Immature natural killer cell (primary cell): ENCODE data around the gene ZNF883. TPM values are rescaled to one million over a fixed set of nuclear protein-coding genes. Genes with fewer than 3 reads are reported as not detected.

ENCODE experiments used
- DNase-seq, 3 donors: peaks; one replicate each; pipeline ENCODE4 v3.0.0; 2022; ENCODE audit warnings: mixed read lengths in 1 of 3
- H3K27ac Mint-ChIP-seq, 6 donors: one replicate each; pipeline ENCODE4 v1.8.0; 2020; ENCODE audit warnings: mixed read lengths in 6 of 6, mild to moderate bottlenecking in 5 of 6, inconsistent platforms in 4 of 6, moderate library complexity in 3 of 6
- H3K27me3 Mint-ChIP-seq, 3 donors: one replicate each; pipeline ENCODE4 v1.8.0; 2020 to 2021; ENCODE audit warnings: low read depth in 3 of 3, mild to moderate bottlenecking in 3 of 3, mixed read lengths in 3 of 3, moderate library complexity in 3 of 3, inconsistent platforms in 1 of 3
- H3K36me3 Mint-ChIP-seq, 3 donors: one replicate each; pipeline ENCODE4 v1.8.0; 2020; ENCODE audit warnings: mixed read lengths in 3 of 3, inconsistent platforms in 2 of 3, mild to moderate bottlenecking in 2 of 3
- H3K4me1 Mint-ChIP-seq, 2 donors: one replicate each; pipeline ENCODE4 v1.8.0; 2020; ENCODE audit warnings: inconsistent platforms in 2 of 2, mild to moderate bottlenecking in 2 of 2, mixed read lengths in 2 of 2, moderate library complexity in 1 of 2
- H3K4me3 Mint-ChIP-seq, 5 donors: one replicate each; pipeline ENCODE4 v1.8.0; 2020; ENCODE audit warnings: mild to moderate bottlenecking in 5 of 5, mixed read lengths in 5 of 5, inconsistent platforms in 3 of 5, moderate library complexity in 3 of 5
- H3K9me3 Mint-ChIP-seq, 6 donors: one replicate each; pipeline ENCODE4 v1.8.0; 2020; ENCODE audit warnings: mild to moderate bottlenecking in 6 of 6, mixed read lengths in 6 of 6, inconsistent platforms in 4 of 6, moderate library complexity in 3 of 6
- polyA plus RNA-seq, 3 donors: library from polyadenylated mRNA; unstranded; fragments of 300-500 nt; fragmentation: Illumina TruSeq; gene quantifications; one replicate each; pipeline ENCODE4 v1.2.3, GENCODE V29; 2021

The ZNF883 gene
- polyA plus RNA-seq, 3 donors from 2014 or later = 0.64 to 1.1 TPM; not detected in 1

GRCh38 chr9:112970939-112971338 is 41.1 kb downstream of the ZNF883 start:
- peaks cover 1 to 9% (median 3%) of the 10 kb centered on the region in 3 donors for H3K27me3 Mint-ChIP-seq
- no peak overlapping the region for H3K27ac Mint-ChIP-seq
- H3K4me1 Mint-ChIP-seq = no peaks in the 10 kb centered on the region
- H3K36me3 Mint-ChIP-seq = no peaks in the 10 kb centered on the region
- DNase-seq = no peak
- no peak overlapping the region for H3K4me3 Mint-ChIP-seq
- H3K9me3 Mint-ChIP-seq = peaks cover 0 to 6% (median 0%) of the 10 kb centered on the region in 6 donors

- H3K36me3 Mint-ChIP-seq = no peaks in the 10 kb centered on the region
- DNase-seq = no peak
- H3K4me3 Mint-ChIP-seq = no peak overlapping the region
- no peak overlapping the region for H3K27ac Mint-ChIP-seq
- no peaks in the 10 kb centered on the region for H3K4me1 Mint-ChIP-seq
- peaks cover 0 to 2% (median 0%) of the 10 kb centered on the region in 6 donors for H3K9me3 Mint-ChIP-seq
- H3K27me3 Mint-ChIP-seq = peaks cover 0 to 9% (median 1%) of the 10 kb centered on the region in 3 donors
Observed at GRCh38 chr9:112969730-112970129, 42.3 kb downstream of the ZNF883 start.

GRCh38 chr9:112955550-112955949 is 56.4 kb downstream of the ZNF883 start:
- no peaks in the 10 kb centered on the region for H3K36me3 Mint-ChIP-seq
- no peak overlapping the region for H3K27ac Mint-ChIP-seq
- DNase-seq = no peak
- no peak overlapping the region for H3K4me3 Mint-ChIP-seq
- peaks cover 0 to 5% (median 0%) of the 10 kb centered on the region in 6 donors for H3K9me3 Mint-ChIP-seq
- peaks cover 3 to 10% (median 8%) of the 10 kb centered on the region in 3 donors for H3K27me3 Mint-ChIP-seq
- H3K4me1 Mint-ChIP-seq = no peaks in the 10 kb centered on the region

GRCh38 chr9:112945620-112946208 is 66.3 kb downstream of the ZNF883 start:
- H3K36me3 Mint-ChIP-seq = peaks cover 0 to 6% (median 0%) of the 10 kb centered on the region in 3 donors
- no peak for DNase-seq
- H3K27me3 Mint-ChIP-seq = peaks cover 0 to 7% (median 5%) of the 10 kb centered on the region in 3 donors
- H3K27ac Mint-ChIP-seq = no peak overlapping the region
- no peaks in the 10 kb centered on the region for H3K4me1 Mint-ChIP-seq
- H3K4me3 Mint-ChIP-seq = no peak overlapping the region
- H3K9me3 Mint-ChIP-seq = peaks cover 0 to 32% (median 8%) of the 10 kb centered on the region in 6 donors

GRCh38 chr9:112939418-112939817 is 72.6 kb downstream of the ZNF883 start:
- H3K27me3 Mint-ChIP-seq = peaks cover 0 to 1% (median 0%) of the 10 kb centered on the region in 3 donors
- H3K9me3 Mint-ChIP-seq = peaks cover 0 to 8% (median 0%) of the 10 kb centered on the region in 6 donors

GRCh38 chr9:112933696-112934095 is 78.3 kb downstream of the ZNF883 start:
- DNase-seq = no peak
- Mint-ChIP-seq H3K36me3 (no peaks in the 10 kb centered on the region), H3K27ac (no peak overlapping the region), H3K4me3 (no peak overlapping the region), H3K4me1 (no peaks in the 10 kb centered on the region), H3K27me3 (peaks cover 0 to 7% (median under 1%) of the 10 kb centered on the region in 3 donors), H3K9me3 (no peaks in the 10 kb centered on the region)

More at GRCh38 chr9:112939418-112939817, 72.6 kb downstream of the ZNF883 start:
- no peak overlapping the region for H3K4me3 Mint-ChIP-seq
- DNase-seq = no peak
- no peaks in the 10 kb centered on the region for H3K4me1 Mint-ChIP-seq
- no peak overlapping the region for H3K27ac Mint-ChIP-seq
- H3K36me3 Mint-ChIP-seq = no peaks in the 10 kb centered on the region

- Mint-ChIP-seq H3K4me3 (no peak overlapping the region), H3K4me1 (no peaks in the 10 kb centered on the region), H3K36me3 (no peaks in the 10 kb centered on the region), H3K27ac (no peak overlapping the region), H3K27me3 (peaks cover 5 to 20% (median 9%) of the 10 kb centered on the region in 3 donors), H3K9me3 (no peaks in the 10 kb centered on the region)
- no peak for DNase-seq
Observed at GRCh38 chr9:112925058-112925641, 86.8 kb downstream of the ZNF883 start.

GRCh38 chr9:112921549-112921948 is 90.4 kb downstream of the ZNF883 start:
- Mint-ChIP-seq H3K4me3 (no peak overlapping the region), H3K4me1 (no peaks in the 10 kb centered on the region), H3K9me3 (no peaks in the 10 kb centered on the region), H3K36me3 (no peaks in the 10 kb centered on the region), H3K27me3 (peaks cover 2 to 10% (median 3%) of the 10 kb centered on the region in 3 donors), H3K27ac (no peak overlapping the region)
- no peak for DNase-seq

GRCh38 chr9:112917987-112918362 is 94.0 kb downstream of the ZNF883 start:
- H3K4me3 Mint-ChIP-seq = no peak overlapping the region
- H3K9me3 Mint-ChIP-seq = no peaks in the 10 kb centered on the region
- peaks cover 0 to 7% (median 2%) of the 10 kb centered on the region in 3 donors for H3K27me3 Mint-ChIP-seq

GRCh38 chr9:112917047-112917986 is 94.7 kb downstream of the ZNF883 start:
- no peaks in the 10 kb centered on the region for H3K4me1 Mint-ChIP-seq
- peaks cover 0 to 4% (median 2%) of the 10 kb centered on the region in 3 donors for H3K27me3 Mint-ChIP-seq

More at GRCh38 chr9:112917987-112918362, 94.0 kb downstream of the ZNF883 start:
- DNase-seq = no peak
- no peak overlapping the region for H3K27ac Mint-ChIP-seq
- no peaks in the 10 kb centered on the region for H3K4me1 Mint-ChIP-seq
- H3K36me3 Mint-ChIP-seq = no peaks in the 10 kb centered on the region

GRCh38 chr9:112914524-112914923 is 97.5 kb downstream of the ZNF883 start:
- H3K27ac Mint-ChIP-seq = no peak overlapping the region
- H3K36me3 Mint-ChIP-seq = no peaks in the 10 kb centered on the region
- H3K4me3 Mint-ChIP-seq = no peak overlapping the region
- no peaks in the 10 kb centered on the region for H3K9me3 Mint-ChIP-seq
- H3K27me3 Mint-ChIP-seq = peaks cover 0 to 2% (median 2%) of the 10 kb centered on the region in 3 donors
- H3K4me1 Mint-ChIP-seq = no peaks in the 10 kb centered on the region
- no peak for DNase-seq

More at GRCh38 chr9:112917047-112917986, 94.7 kb downstream of the ZNF883 start:
- DNase-seq = no peak
- Mint-ChIP-seq H3K36me3 (no peaks in the 10 kb centered on the region), H3K9me3 (no peaks in the 10 kb centered on the region), H3K4me3 (no peak overlapping the region), H3K27ac (no peak overlapping the region)

- no peak overlapping the region for H3K4me3 Mint-ChIP-seq
- H3K4me1 Mint-ChIP-seq = no peaks in the 10 kb centered on the region
- H3K27ac Mint-ChIP-seq = no peak overlapping the region
- no peaks in the 10 kb centered on the region for H3K36me3 Mint-ChIP-seq
- DNase-seq = no peak
- H3K27me3 Mint-ChIP-seq = peaks cover 0 to 2% (median 0%) of the 10 kb centered on the region in 3 donors
- no peaks in the 10 kb centered on the region for H3K9me3 Mint-ChIP-seq
Observed at GRCh38 chr9:112913326-112913725, 98.7 kb downstream of the ZNF883 start.

- Mint-ChIP-seq H3K27ac (no peak overlapping the region), H3K4me1 (no peaks in the 10 kb centered on the region), H3K27me3 (peaks cover 0 to 2% (median 0%) of the 10 kb centered on the region in 3 donors), H3K9me3 (no peaks in the 10 kb centered on the region), H3K4me3 (no peak overlapping the region), H3K36me3 (no peaks in the 10 kb centered on the region)
- DNase-seq = no peak
Observed at GRCh38 chr9:112912636-112913035, 99.4 kb downstream of the ZNF883 start.

- Mint-ChIP-seq H3K27ac (no peak overlapping the region), H3K4me3 (no peak overlapping the region), H3K36me3 (no peaks in the 10 kb centered on the region), H3K4me1 (no peaks in the 10 kb centered on the region), H3K27me3 (peaks cover 0 to 2% (median 0%) of the 10 kb centered on the region in 3 donors), H3K9me3 (no peaks in the 10 kb centered on the region)
- no peak for DNase-seq
Observed at GRCh38 chr9:112911736-112912135, 100.3 kb downstream of the ZNF883 start.
